CD4-positive, alpha-beta T cell treated with Interleukin-12 subunit alpha and Interleukin-12 subunit beta, for 1 hour (primary cell): ENCODE results near the gene CUEDC1.
A peak's percentile ranks its signal among the peaks of the same experiment; 100 is the strongest.
"Not testable (repeated sequence)": the region's sequence is repeated elsewhere in the genome, so short reads cannot be mapped to it uniquely, and the experiment has no call there.

Source experiments
- DNase-seq: peaks from one replicate; pipeline ENCODE4 v3.0.0-alpha.2; 2020

Gene CUEDC1

DNA sequence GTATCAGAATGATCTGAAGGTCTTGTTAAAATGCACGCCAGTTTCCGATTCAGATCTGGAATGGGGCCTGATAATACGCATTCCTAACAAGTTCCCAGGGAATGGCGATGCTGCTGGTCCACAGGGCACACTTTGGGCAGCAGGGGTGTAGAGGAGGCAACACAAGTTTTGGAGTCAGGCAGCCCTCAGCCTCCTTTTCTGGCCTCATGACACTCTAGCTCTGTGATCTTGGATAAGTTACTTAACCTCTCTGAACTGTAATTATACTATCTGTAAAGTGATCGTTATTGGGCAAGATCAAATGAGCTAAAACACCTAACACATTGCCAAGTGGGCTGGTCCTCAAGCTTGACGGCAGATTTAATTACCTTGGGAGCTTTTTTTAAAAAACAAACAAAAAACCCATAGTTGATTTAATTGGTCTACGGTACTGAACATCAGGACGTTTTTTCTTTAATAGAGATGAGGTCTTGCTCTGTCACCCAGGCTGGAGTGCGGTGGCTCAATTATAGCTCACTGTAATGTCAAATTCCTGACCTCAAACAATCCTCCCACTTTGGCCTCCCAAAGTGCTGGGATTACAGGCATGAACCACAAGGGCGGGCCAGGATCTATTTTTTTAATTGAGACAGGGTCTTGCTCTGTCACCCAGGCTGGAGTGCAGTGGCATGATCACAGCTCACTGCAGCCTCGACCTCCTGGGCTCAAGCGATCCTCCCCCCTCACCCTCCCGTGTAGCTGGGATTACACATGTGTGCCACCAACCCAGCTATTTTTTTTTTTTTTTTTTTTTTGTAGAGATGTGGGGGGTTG is 95.4 kb downstream of the CUEDC1 start:
- no peak for DNase-seq

DNA sequence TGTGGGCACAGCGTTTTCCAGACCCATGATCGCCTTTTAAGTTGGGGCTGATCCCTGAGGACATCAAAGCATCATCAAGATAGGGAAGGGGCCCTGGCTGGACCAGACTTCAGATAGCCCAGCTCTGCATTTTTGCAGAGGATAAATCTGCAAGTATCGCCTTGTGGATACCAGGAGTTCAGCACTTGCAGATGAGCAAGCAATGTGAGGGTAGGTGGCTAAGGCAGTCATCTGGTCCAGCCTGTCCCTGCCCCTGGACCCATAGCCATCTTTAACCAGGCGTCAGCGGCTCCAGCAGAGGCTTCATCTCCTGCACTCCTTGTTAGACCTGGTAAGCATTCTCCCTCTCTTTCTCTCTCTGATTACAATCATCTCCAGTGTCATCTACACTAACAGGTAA is 96.4 kb downstream of the CUEDC1 start:
- DNase-seq = no peak

DNA sequence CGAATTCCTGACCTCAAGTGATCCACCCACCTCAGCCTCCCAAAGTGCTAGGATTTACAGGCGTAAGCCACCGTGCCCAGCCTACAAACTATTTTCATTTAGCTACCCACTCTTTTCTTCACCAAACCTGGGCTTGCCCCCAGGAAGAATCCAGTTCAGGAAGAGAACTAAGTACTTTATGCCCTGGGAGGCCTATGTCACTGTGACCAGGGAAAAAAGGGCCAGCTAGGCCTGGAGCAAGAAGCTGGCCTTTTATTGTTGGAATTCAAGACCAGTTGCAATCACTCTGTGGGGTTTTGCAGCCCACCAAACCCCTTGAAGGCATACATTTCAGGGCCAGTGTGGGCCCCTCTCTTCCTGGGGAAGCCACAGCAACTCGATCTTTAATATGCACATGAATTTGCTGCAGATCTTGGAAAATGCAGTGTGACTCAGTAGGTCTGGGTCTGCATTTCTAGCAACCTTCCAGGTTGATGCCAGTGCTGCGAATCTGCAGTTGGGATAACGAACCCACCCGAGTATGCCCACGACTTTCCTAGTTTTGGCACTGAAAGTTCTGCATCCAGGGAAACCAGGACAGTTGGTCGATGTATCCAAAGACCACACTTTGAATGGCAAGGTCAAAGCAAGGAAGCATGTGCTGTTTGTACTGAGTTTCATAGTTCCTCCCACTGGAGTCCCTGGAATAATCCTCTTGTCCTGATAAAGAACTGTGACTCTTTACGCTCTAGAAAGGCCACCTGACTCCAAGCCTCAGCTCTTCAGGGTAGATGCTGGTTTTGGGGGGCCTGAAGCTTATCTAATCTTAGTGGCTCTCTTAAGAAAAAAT is 98.2 kb downstream of the CUEDC1 start:
- no peak for DNase-seq

DNA sequence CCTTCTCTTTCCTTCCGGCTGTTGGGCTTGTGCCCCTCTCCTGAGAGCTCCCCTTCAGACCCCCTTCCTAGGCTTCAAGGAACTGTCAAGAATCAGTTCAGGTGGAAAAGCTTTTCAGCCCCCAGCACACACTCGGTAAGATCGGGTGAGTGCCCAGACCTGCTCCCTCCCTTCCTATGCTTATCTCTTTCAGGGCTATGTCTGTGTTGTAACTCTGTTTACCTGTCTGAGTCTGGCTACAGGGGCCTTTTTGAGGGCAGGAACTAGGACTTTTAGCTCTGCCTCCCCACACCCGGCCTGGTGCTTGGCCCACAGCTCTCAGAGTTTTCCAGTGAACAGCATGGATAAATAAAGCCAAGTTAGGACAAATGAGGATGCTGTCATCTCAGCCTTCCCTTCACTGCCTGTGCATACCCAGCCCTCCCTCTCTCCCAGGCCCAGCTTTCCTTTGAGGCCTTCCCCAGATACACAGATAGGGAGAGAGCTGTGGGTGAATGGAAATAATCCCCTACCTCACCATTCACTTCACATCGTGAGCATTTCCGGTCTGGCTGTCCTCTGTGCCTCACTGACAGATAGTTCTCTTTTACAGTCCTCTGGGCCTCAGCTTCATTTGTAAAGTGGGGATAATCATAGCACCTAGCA is 99.7 kb downstream of the CUEDC1 start:
- DNase-seq = no peak

DNA sequence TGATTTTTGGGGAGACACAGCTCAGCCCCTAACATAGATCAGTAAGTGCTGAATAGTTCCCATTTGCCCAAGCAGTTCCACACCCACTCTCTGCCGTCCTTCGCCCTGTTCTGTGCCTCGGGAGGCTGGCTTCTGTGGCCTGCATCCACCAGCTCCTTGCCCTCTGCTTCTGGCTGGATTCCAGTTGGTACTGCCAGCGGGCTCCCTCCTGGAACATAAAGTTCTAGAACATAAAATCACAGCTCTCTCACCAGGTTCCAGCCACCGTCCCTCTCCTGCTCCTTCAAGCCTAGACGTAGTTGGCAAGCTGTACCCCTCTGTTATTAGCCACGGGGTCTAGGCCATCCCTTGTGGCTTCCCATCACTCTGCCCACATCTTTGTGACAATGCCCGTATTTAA is 101.5 kb downstream of the CUEDC1 start:
- DNase-seq = no peak

DNA sequence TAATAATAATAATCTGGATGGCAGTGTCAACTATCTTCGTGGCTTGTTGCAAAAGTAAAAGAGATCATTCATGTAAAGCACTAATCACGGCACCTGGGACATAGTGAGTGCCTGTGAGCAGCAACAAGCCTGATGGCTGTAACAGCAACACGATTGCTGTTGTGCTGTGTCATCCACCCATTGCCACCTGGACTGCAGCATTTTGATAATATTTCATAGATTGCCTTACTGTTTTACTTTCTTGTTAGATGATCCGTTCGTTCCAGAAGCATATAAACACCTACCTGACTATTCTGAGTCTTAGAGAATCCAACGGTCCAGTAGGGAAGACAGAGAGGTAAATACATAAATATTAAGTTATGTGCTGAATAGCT is 102.3 kb downstream of the CUEDC1 start:
- no peak for DNase-seq

DNA sequence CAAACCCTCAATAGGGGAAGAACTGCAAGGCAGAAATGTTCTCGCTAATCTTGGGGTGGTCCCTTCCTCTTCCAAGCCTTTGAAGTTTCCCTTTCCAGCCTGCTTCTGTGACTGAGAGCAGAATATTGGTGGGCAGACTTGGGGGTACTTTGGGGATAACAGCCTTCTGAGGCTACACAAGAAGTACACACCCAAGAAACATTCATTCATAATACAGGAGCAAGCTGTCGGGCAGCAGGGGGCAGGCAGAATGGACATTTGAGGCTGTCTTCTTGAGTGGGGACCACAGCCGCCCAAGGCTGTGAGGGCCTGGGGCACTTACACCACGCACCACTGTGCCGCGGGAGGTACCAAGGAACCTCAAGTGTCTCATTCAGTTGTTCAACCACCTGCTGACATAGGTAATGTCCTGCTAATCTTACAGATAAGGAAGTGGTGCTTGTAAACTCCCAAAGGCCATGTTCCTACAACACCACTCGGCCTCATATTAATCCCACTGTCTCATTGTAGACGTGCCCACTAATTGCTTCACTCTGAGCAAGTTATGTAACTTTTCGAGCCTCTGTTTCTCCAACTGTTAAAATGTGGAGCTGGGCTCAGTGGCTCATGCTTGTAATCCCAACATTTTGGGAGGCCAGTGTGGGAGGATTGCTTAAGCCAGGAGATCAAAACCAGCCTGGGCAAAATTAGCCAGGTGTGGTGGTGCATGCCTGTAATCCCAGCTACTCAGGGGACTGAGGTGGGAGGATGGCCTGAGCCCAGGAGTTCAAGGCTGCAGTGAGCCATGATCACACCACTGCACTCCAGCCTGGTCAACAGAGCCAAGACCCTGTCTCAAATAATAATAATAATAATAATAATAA is 102.9 kb downstream of the CUEDC1 start:
- no peak for DNase-seq

DNA sequence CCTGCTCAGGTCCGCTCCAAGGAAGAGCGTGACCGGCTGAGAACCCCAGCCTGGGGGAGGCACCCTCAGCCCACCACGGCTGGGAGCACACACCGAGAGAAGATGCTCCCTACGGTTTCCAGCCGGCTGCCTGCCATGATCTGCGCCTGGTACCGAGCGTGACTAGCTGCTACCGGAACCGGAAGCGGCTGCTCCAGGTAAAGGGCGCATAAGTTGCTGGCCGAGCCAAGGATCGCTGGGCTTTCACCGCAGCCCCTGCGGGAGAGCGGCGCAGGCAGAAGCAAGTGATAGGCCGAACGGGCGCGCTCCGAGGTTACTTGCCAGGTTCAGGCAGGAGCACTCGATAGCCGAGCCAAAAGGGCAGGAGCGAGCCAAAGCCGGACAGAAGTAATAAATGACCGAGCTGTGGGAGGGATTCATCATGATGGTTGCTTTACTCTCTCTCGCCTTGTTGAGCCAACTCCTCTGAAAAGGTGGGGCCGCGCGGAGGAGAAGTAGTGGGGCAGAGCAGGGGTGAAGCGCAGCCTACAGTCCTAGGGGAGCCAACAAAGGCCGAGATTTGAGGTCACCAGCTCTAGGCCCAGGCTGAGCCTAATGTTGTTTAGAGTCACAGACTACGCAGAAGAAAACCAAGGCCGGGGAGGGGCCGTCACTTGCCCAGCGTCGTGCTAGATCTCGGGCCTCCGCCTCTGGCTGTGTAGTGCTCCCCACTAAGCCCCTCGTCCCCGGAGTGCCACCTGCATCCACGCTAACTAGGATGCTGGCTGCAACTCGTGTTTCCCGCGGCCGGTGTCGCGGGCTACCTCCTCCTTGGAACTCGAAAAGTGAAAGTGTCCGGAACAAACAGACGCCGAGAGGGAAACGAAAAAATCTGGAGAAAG is 105.1 kb downstream of the CUEDC1 start, which contains the start of gene MRPS23:
Gene MRPS23, minus strand, starts transcription at position 171 of the 881 bp plus-strand sequence. Its CDS starts 34 bp downstream, at position 137.
- peak; percentile 96 for DNase-seq

DNA sequence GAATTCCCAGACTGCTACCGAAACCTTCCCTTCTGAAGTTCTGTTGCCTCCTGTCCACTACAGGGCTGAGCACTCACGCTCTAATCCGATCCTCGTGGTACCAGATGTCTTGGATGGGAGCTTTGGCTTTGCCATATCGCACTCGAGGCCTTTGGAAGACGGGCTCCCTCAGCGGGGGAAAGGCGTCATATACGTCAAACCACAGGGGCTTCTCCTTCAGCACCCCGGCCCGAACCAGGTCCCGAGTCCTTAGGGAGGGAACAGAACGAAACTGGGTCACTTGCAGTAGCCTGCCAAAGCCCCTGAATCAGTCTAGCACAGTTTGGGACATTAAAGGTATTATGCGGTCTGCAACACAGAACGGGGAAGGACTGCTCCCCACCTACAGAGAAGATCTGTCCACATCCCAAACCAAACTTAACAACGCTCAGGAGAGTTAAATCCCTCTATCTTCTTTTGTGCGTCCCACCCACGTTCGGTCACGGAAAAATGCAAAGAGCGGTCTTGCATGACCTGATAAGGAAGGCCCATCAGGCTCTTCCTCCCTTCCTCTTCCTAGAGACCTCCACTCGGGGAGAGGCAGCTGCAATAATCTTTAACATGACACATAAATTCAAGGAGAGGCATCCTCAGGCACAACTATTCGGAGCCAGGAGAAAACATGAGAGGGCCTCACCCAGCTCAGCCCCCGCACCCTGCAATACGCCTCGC is 105.9 kb downstream of the CUEDC1 start:
- no peak for DNase-seq

DNA sequence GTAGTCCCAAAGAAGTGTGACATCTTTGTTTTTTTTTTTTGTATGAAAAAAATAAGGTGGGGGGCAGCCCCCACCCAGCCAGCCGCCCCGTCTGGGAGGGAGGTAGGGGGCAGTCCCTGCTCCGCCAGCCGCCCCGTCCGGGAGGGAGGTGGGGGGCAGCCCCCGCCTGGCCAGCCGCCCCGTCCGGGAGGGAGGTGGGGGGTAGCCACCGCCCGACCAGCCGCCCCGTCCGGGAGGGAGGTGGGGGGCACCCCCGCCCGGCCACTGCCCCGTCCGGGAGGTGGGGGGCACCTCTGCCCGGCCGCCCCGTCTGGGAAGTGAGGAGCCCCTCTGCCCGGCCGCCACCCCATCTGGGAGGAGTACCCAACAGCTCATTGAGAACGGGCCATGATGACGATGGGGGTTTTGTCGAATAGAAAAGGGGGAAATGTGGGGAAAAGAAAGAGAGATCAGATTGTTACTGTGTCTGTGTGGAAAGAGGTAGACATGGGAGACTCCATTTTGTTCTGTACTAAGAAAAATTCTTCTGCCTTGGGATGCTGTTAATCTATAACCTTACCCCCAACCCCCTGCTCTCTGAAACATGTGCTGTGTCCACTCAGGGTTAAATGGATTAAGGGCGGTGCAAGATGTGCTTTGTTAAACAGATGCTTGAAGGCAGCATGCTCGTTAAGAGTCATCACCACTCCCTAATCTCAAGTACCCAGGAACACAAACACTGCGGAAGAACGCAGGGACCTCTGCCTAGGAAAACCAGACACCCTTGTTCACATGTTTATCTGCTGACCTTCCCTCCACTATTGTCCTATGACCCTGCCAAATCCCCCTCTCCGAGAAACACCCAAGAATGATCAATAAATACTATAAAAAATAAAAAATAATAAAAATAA is 108.9 kb downstream of the CUEDC1 start:
- DNase-seq = not testable (repeated sequence)

DNA sequence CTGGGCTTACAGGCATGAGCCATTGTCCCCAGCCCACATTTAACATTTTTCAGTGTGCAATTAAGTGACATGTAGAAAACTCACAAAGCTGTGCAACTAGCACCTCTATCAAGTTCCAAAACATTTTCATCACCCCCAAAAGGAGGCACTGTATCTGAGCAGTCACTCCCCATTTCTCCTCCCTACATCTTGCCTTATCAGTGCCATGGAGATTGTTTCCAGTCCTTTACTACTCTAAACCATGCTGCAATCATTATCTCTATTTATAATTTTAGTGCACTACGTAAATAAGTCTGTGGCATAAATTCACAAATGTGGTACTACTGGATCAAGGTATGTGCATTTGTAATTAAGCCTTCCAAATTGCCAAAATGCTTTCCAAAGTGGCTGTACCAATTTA is 112.9 kb downstream of the CUEDC1 start:
- DNase-seq = no peak

DNA sequence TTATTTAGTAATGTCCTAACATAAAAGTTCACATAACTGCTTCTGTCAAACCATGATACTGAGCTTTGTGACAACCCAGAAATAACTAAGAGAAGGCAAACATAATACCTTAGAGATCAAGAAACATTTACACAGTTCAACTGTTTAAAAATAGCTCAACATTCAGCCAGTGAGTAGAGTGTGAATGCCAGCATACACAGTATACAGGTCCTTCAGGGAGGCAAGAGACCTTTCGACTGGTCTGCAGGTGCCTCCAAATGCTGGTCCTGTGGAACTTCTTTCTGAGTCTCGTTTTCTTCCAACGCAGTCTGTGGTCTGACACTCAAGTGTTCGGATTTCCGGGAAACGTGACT is 115.7 kb downstream of the CUEDC1 start:
- DNase-seq = no peak

DNA sequence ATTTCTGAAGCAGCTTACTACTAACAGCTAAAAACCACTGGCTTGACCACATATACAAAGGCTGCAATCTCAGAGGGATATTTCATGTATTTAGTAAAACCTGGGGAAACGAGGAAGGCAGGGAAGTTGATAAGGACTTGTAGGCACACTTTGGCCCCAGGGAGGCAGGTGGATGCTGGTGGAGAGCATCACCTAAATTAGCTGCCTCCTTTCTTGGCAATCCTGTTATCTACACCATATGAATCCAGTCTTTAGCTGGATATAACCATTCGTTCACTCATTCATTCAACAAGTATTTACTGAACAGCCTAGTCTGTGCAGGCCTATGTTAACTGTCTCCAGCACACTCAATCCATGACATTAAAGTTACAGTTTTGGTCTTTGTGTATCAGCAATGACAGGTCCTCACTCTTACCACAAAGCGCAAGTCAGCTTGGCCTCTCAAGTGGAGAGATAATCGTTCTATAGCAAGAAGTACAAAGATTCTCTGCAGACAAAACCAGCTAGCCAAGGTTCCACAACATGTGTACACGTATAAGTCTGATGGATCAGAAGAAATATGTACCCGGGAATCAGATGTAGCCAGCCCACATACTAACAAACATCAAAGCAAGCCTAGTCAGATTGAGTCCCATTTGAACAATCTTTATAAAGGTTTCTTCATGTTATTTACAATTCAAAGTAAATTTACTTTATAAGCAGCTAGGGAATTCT is 116.2 kb downstream of the CUEDC1 start:
- no peak for DNase-seq

DNA sequence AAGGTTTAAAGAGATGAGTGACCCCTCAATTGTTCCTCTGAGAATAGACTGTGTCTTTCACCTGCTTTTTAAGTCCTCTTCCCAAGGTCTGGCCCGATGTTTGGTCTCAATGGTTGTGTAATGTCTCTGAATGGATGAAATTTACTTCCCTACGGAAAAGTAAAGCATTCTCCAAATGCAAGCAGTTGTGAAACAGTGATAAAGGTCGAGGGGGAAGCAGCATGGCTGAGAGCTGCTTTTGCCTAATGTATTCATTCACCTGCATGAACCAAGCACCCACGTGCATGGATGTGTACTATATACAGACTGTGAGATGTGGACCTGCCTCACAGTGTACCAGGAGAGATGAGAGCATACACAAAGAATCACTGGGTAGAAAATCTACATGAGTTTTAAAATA is 116.8 kb downstream of the CUEDC1 start:
- no peak for DNase-seq

DNA sequence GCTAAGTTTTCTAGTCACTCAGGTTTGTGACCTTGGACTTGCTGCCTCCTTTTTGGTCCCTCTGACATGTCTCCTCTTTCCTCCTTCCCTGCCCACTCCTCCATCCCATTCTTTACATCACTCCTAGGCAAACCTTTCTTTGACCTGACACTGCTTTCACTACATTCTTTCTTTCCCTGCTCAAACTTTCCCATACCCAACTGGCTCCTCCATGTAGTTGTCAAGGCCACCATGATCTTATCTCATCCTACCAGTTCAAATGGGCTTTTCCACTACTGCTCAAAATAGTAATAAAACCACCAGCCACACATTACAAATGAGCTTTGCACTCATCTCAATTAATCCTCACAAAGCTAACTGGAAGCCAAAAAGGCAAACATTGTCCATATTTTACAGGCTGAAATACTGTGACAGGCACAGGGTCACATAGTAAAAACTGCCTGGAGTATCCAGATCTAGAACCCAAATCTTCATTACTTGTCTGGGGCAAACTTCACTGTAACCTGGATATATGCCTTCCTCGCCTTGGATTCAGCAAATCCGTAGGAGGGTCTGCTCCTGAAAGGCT is 119.8 kb downstream of the CUEDC1 start:
- DNase-seq = no peak

DNA sequence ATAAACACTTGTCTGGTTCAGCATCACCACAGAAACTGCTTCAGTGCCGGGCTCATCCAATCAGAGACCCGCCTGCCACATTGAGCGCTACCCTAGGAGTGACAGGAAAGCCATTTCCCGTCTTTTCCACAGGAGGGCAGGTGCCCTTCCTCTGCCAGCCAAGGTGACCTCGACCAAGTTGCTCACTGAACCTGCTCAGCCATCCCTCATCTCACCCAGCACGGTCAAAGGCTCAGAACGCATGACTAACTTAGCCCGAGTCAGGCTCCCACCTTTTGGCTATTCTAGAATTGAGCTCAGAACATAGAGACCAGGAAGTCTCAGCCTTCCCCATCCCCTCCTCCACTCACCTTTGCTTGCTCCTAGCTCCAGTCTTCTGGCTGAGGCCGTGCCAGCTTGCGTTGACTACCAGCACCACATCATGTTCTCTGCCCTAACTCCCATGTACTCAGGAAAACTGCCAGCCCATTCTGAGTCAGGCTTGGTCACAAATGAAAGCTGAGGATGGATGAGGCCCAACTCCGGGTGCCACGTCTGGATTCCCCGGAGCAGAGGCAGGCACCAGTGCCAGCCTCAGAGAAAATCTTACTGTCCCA is 121.0 kb downstream of the CUEDC1 start:
- DNase-seq = no peak

DNA sequence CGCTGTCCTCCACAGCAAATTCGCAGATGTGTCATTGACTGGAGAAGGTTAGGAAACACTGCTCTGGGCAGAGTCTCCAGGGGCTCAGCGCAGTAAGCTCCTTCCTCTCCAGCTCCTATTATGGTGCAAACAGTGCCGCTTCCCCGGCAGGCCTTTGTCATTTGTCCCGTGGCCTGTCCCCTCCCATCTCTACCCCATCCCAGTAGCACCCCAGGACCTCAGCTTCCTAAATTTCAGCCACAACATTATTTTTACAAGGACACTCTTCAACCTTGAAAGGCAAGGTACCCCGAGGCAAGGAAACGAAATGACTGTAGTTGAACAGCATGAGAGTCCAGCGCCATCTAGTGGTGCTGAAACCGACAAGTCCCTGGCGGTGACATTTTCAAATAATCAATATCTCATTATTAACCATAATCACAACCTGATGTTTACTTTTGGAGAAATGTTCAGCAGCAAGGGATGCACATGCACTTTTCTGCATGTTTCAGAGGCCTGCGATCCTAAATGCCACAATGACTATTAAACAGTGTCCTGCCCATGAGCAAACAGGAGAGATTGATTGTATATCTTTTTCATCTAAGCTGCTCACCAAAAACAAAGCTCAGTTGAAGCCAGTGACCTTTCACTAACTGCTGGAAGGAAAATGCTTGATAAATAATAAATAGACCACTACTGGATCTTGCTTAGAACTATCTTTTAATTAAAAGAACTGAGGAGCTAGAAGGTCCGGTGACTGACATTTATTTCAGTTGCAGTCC is 121.9 kb downstream of the CUEDC1 start:
- DNase-seq = peak; percentile 71
